ENCODE measurements around the gene MAPKAPK2.

GRCh38 chr1:206668874-206669410 is 15.8 kb upstream of the MAPKAPK2 start:
- TF ChIP-seq CTCF (IDR thresholded peaks at IDR 0.05) (no peak), EZH2 (IDR thresholded peaks at IDR 0.05; ENCODE audit: borderline replicate concordance, insufficient read depth, low read depth, low read length, poor library complexity, severe bottlenecking) (no peak)
